Activated B cell treated with CpG ODN at 0.5 μM for 24 hours (primary cell): ENCODE measurements around the gene CTIF. TPM values are rescaled to one million over a fixed set of nuclear protein-coding genes. Genes with fewer than 3 reads are reported as not detected.
A peak's percentile ranks its signal among the peaks of the same experiment; 100 is the strongest.

ENCODE experiments used
- ATAC-seq: fragments of 200-7000 bp; cut with Tn5 transposase; one replicate; pipeline ENCODE4 v1.10.0; 2021; ENCODE audit warnings: low read depth, mild to moderate bottlenecking, moderate library complexity
- CTCF ChIA-PET: fragments of 350-600 bp; sonication (Branson Sonifier 250); formaldehyde crosslinking; loops from one replicate; lab custom pipeline; 2021; ENCODE audit warnings: antibody characterized with exemption; lab: Charles Lee
- POLR2A ChIA-PET: fragments of 350-600 bp; sonication (Branson Sonifier 250); formaldehyde crosslinking; loops from one replicate; lab custom pipeline; 2021; ENCODE audit warnings: antibody characterized with exemption; lab: Charles Lee
- DNase-seq: peaks from one replicate; pipeline ENCODE4 v3.0.0; 2022
- H3K27ac Mint-ChIP-seq: one replicate; pipeline ENCODE4 v1.8.0; 2020; ENCODE audit warnings: mixed read lengths
- H3K27me3 Mint-ChIP-seq: one replicate; pipeline ENCODE4 v1.8.0; 2021; ENCODE audit warnings: mixed read lengths
- H3K36me3 Mint-ChIP-seq: one replicate; pipeline ENCODE4 v1.8.0; 2021; ENCODE audit warnings: low read depth, mixed read lengths
- H3K4me1 Mint-ChIP-seq: one replicate; pipeline ENCODE4 v1.8.0; 2021; ENCODE audit warnings: mixed read lengths
- H3K4me3 Mint-ChIP-seq: one replicate; pipeline ENCODE4 v1.8.0; 2020; ENCODE audit warnings: mild to moderate bottlenecking, mixed read lengths
- H3K9me3 Mint-ChIP-seq: one replicate; pipeline ENCODE4 v1.8.0; 2020; ENCODE audit warnings: mixed read lengths
- CTCF ChIP-seq: fragments of 200-600 bp; IDR thresholded peaks from one replicate; pipeline ENCODE4 v1.8.0; 2022; ENCODE audit warnings: antibody characterized with exemption, mild to moderate bottlenecking
- intact Hi-C: fragments of 100-400 bp; cut with micrococcal nuclease; formaldehyde crosslinking; loops from one replicate; pipeline ENCODE4 v1.15.1; 2024
- total RNA-seq: library from RNA; stranded (reverse); gene quantifications from 2 replicates; pipeline ENCODE4 v1.2.3, GENCODE V29; 2022

The CTIF gene
- total RNA-seq, 1 donor from 2014 or later = 9.3 TPM

- DNase-seq (peak; percentile 5), ATAC-seq (no peak)
- POLR2A ChIA-PET = no interaction called here
- no peak for TF ChIP-seq CTCF
- H3K4me1 Mint-ChIP-seq = peaks cover 6% of the 10 kb centered on the region
- H3K27ac Mint-ChIP-seq = no peak overlapping the region
- H3K4me3 Mint-ChIP-seq = no peak overlapping the region
- H3K36me3 Mint-ChIP-seq = no peaks in the 10 kb centered on the region
- no peaks in the 10 kb centered on the region for H3K27me3 Mint-ChIP-seq
- H3K9me3 Mint-ChIP-seq = no peaks in the 10 kb centered on the region
- intact Hi-C loops = no loop called here
- CTCF ChIA-PET = no interaction called here
Observed at GRCh38 chr18:48891721-48892120, 352.9 kb downstream of the CTIF start.

GRCh38 chr18:48892146-48892855 is 353.5 kb downstream of the CTIF start:
- DNase-seq = peak; percentile 9
- ATAC-seq = no peak
- no peaks in the 10 kb centered on the region for H3K9me3 Mint-ChIP-seq
- no peak for TF ChIP-seq CTCF
- intact Hi-C loops = no loop called here
- POLR2A ChIA-PET = no interaction called here
- no peaks in the 10 kb centered on the region for H3K36me3 Mint-ChIP-seq
- no peak overlapping the region for H3K27ac Mint-ChIP-seq
- no peak overlapping the region for H3K4me3 Mint-ChIP-seq
- CTCF ChIA-PET = no interaction called here
- H3K27me3 Mint-ChIP-seq = no peaks in the 10 kb centered on the region
- H3K4me1 Mint-ChIP-seq = peaks cover 12% of the 10 kb centered on the region

GRCh38 chr18:48893061-48893607 is 354.3 kb downstream of the CTIF start:
- ChIA-PET POLR2A (no interaction called here), CTCF (interaction anchor here (0.6 kb wide), 1 partner anchor 554 kb away, joined by 3 read pairs; no protein-coding TSS in a partner anchor)
- TF ChIP-seq CTCF = no peak
- no peaks in the 10 kb centered on the region for H3K36me3 Mint-ChIP-seq
- DNase-seq = peak; percentile 5
- no peak overlapping the region for H3K4me3 Mint-ChIP-seq
- intact Hi-C loops = no loop called here
- H3K27me3 Mint-ChIP-seq = no peaks in the 10 kb centered on the region
- peaks cover 13% of the 10 kb centered on the region for H3K4me1 Mint-ChIP-seq
- no peak for ATAC-seq
- H3K9me3 Mint-ChIP-seq = no peaks in the 10 kb centered on the region
- no peak overlapping the region for H3K27ac Mint-ChIP-seq

- Mint-ChIP-seq H3K9me3 (no peaks in the 10 kb centered on the region), H3K36me3 (no peaks in the 10 kb centered on the region), H3K27ac (no peak overlapping the region), H3K4me3 (no peak overlapping the region), H3K4me1 (peaks cover 13% of the 10 kb centered on the region), H3K27me3 (no peaks in the 10 kb centered on the region)
- ATAC-seq (no peak), DNase-seq (peak; percentile 11)
- ChIA-PET POLR2A (no interaction called here), CTCF (interaction anchor here (0.6 kb wide), 1 partner anchor 553 kb away, joined by 3 read pairs; no protein-coding TSS in a partner anchor)
- intact Hi-C loops = no loop called here
- TF ChIP-seq CTCF = no peak
Observed at GRCh38 chr18:48893608-48894600, 355.1 kb downstream of the CTIF start.
